Effector memory CD8-positive, alpha-beta T cell (primary cell): Measurements from ENCODE around the gene TBXAS1.

Experiments used
- ATAC-seq: fragments of 150-1000 bp; cut with Tn5 transposase; replicated peaks from 2 replicates; pipeline ENCODE4 v1.10.0; 2021; ENCODE audit warnings: mild to moderate bottlenecking, moderate library complexity
- DNase-seq, 3 experiments: peaks; one replicate each; pipeline ENCODE4 v3.0.0; 2021
- H3K27ac Mint-ChIP-seq, 2 donors: one replicate each; pipeline ENCODE4 v1.8.0; 2022; ENCODE audit warnings: mild to moderate bottlenecking in 2 of 2, mixed read lengths in 2 of 2, moderate library complexity in 2 of 2
- H3K27me3 Mint-ChIP-seq, 2 donors: one replicate each; pipeline ENCODE4 v1.8.0; 2022; ENCODE audit warnings: mixed read lengths in 2 of 2
- H3K36me3 Mint-ChIP-seq: one replicate; pipeline ENCODE4 v1.8.0; 2022; ENCODE audit warnings: mild to moderate bottlenecking, moderate library complexity, mixed read lengths; ENCODE audit not compliant: insufficient read depth
- H3K4me1 Mint-ChIP-seq, 2 donors: one replicate each; pipeline ENCODE4 v1.8.0; 2022; ENCODE audit warnings: low read depth in 2 of 2, mixed read lengths in 2 of 2
- H3K4me3 Mint-ChIP-seq, 2 donors: one replicate each; pipeline ENCODE4 v1.8.0; 2022; ENCODE audit warnings: mild to moderate bottlenecking in 2 of 2, mixed read lengths in 2 of 2, moderate library complexity in 2 of 2
- H3K9me3 Mint-ChIP-seq, 2 donors: one replicate each; pipeline ENCODE4 v1.8.0; 2022; ENCODE audit warnings: mixed read lengths in 2 of 2

The TBXAS1 gene

DNA sequence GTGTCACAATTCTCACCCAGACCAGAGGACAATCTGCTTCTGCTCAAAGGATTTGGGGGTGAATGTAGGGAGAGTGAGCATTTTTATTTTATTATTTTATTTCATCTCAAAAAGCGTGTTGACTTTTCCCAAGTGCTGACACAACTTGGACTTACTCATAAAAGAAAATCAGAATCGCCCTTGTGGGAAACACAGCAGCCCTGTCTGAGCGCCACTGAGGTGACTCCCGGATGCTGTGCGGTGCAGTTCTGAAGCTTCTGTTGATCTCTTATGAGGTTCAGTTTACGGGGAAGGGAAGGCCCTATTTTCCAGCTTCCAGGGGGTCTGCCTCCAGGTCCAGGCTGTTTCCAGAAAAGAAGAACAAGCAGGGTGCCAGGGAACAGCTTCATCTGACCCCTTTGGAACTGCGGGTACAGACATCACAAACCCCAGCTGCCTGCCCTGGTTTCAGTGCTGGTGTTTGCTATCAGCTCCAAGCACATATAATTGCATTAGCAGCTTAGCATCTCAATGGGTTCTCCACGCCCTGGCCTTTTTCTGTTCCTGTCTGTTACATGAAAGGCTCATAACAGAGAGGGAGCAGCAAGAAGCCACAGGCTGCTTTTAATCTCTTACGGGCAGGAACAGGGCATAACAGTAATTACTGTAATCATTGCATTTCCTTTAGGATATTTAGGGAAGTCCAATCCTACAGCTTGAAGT lies 181.3 kb downstream of the TBXAS1 start:
- ATAC-seq (no peak), DNase-seq (no peak)
- Mint-ChIP-seq H3K27ac (no peak overlapping the region), H3K36me3 (no peaks in the 10 kb centered on the region), H3K27me3 (peaks cover 0 to 17% of the 10 kb centered on the region in 2 donors), H3K4me1 (peaks cover 0 to 2% of the 10 kb centered on the region in 2 donors), H3K9me3 (no peaks in the 10 kb centered on the region), H3K4me3 (no peak overlapping the region)

DNA sequence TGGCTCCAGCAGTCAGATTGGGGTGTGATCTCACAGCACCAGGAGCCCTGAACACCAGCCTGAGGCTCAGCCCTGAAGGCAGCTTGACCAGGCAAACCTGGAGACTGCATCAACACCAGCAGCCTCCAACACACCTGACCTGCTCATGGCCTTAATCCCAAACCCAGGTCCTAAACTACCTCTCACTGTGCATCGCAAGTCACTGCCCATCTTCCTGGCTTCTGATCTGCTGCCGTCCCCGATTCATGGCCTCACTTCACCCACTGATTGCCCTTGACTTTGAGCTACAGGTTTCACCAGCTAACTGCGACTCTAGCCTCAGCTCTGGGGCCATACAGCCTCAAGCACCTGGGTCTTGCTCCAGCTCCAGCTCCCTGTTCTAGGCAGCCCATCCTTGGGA lies 184.6 kb downstream of the TBXAS1 start:
- Mint-ChIP-seq H3K27ac (no peak overlapping the region), H3K27me3 (peaks cover 0 to 10% of the 10 kb centered on the region in 2 donors), H3K9me3 (no peaks in the 10 kb centered on the region), H3K4me3 (no peak overlapping the region), H3K36me3 (no peaks in the 10 kb centered on the region), H3K4me1 (peaks cover 0 to 3% of the 10 kb centered on the region in 2 donors)
- ATAC-seq = no peak
- DNase-seq = no peak

DNA sequence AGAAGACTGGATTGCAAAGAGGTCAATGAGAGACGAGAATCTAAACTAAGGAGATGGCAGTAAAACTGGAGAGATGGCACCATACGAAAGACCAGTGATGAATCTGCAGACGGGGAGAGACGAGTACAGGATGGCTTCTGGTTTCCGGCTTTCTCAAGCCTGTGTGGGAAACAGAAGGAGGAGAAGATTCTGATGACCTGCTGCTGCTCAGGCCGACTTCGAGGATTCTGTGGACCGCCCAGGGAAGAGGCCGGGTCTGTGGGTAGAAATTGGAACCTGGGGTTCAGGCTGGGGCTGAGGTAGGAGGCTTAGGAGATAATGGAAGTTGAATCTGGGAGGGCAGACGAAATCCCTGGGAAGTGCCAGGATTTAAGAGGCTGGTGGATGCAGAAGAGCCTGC lies 185.1 kb downstream of the TBXAS1 start:
- ATAC-seq = no peak
- DNase-seq = no peak
- H3K4me3 Mint-ChIP-seq = no peak overlapping the region
- H3K9me3 Mint-ChIP-seq = no peaks in the 10 kb centered on the region
- H3K27me3 Mint-ChIP-seq = peaks cover 0 to 10% of the 10 kb centered on the region in 2 donors
- peaks cover 0 to 6% of the 10 kb centered on the region in 2 donors for H3K4me1 Mint-ChIP-seq
- H3K27ac Mint-ChIP-seq = no peak overlapping the region
- H3K36me3 Mint-ChIP-seq = peaks cover 2% of the 10 kb centered on the region

DNA sequence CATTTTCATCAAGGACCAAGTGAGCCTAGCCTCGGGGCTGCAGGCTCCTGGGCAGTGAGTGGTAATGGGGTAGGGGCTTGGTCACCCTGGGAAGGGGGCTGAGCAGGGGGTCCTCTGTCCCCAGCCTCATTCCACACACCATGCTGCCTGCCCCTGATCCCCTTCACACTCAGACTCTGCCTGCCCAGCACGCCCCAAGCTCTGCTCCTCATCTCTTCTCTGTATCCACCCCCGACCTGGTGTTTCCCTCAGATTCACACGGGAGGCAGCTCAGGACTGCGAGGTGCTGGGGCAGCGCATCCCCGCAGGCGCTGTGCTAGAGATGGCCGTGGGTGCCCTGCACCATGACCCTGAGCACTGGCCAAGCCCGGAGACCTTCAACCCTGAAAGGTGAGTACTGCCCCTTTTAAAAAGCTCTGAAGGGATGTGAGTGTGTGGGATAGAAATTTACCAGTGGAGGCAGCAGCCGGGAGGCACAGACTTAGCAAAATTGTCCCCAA lies 186.5 kb downstream of the TBXAS1 start:
- DNase-seq (no peak), ATAC-seq (no peak)
- no peak overlapping the region for H3K4me3 Mint-ChIP-seq
- no peaks in the 10 kb centered on the region for H3K9me3 Mint-ChIP-seq
- H3K27me3 Mint-ChIP-seq = peaks cover 0 to 10% of the 10 kb centered on the region in 2 donors
- H3K36me3 Mint-ChIP-seq = peaks cover 2% of the 10 kb centered on the region
- H3K4me1 Mint-ChIP-seq = peaks cover 0 to 8% of the 10 kb centered on the region in 2 donors
- H3K27ac Mint-ChIP-seq = peak overlapping the region in 1 of 2 donors; percentile 77

DNA sequence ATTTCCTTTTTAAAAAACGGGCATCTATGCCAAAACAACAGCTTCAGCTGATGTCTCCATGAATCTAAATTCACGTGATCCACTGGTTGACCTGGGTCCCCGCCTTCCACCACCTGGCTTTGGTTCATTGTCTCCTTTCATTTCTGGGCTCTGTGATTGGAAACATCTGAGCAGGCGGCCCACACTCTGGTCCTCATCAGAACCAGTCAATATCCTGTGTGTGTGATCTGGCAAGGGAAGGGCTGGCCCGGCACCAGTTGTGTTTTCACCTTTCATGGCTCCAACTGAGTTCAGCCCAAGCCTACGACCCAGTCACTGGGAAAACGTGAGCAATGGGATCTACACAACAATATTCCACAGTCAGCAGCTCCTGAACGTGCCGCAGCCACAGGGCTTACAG lies 187.5 kb downstream of the TBXAS1 start:
- Mint-ChIP-seq H3K27me3 (peaks cover 0 to 6% of the 10 kb centered on the region in 2 donors), H3K27ac (no peak overlapping the region), H3K9me3 (no peaks in the 10 kb centered on the region), H3K36me3 (peaks cover 2% of the 10 kb centered on the region), H3K4me1 (peaks cover under 1 to 8% of the 10 kb centered on the region in 2 donors), H3K4me3 (no peak overlapping the region)
- DNase-seq = no peak
- no peak for ATAC-seq

DNA sequence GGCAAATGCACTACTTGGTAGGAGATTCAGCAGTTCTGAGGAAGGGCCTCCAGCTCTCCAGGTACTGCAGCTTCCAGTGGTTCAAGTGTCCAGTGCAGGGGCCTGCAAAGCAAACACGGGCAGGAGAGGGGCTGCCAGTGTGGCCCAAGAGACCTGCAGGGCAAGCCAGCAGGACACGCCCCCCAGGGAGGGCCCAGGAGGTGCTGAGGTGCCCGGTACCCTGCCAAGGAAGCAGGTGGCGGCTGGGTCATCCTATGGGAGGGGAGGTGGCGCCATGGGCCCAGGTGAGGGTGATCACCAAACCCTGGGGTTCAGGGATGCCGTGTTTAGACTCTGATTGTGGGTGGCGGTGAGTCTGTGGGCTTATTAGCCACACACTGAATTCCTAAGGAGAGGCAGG lies 188.0 kb downstream of the TBXAS1 start:
- no peaks in the 10 kb centered on the region for H3K9me3 Mint-ChIP-seq
- ATAC-seq = no peak
- H3K4me1 Mint-ChIP-seq = peaks cover 3 to 9% of the 10 kb centered on the region in 2 donors
- peaks cover 2% of the 10 kb centered on the region for H3K36me3 Mint-ChIP-seq
- H3K27ac Mint-ChIP-seq = no peak overlapping the region
- H3K27me3 Mint-ChIP-seq = peaks cover 0 to 1% of the 10 kb centered on the region in 2 donors
- no peak for DNase-seq
- no peak overlapping the region for H3K4me3 Mint-ChIP-seq

DNA sequence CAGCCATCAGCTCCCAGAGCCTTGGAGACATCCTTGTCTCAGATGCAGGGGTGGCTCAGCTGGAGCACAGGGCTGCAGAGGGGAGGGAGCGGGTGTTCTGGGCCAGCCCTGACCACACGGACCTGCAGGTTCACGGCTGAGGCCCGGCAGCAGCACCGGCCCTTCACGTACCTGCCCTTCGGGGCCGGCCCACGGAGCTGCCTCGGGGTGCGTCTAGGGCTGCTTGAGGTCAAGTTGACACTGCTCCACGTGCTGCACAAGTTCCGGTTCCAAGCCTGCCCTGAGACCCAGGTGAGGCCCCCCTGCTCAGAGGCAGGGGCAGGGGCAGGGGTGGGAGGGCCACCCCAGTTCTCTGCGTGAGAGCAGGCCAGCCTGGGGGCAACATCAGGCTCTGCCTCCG lies 188.5 kb downstream of the TBXAS1 start:
- Mint-ChIP-seq H3K27me3 (no peaks in the 10 kb centered on the region), H3K4me1 (peaks cover 3 to 12% of the 10 kb centered on the region in 2 donors), H3K9me3 (no peaks in the 10 kb centered on the region), H3K27ac (no peak overlapping the region), H3K4me3 (no peak overlapping the region), H3K36me3 (peaks cover 2% of the 10 kb centered on the region)
- DNase-seq = no peak
- no peak for ATAC-seq

DNA sequence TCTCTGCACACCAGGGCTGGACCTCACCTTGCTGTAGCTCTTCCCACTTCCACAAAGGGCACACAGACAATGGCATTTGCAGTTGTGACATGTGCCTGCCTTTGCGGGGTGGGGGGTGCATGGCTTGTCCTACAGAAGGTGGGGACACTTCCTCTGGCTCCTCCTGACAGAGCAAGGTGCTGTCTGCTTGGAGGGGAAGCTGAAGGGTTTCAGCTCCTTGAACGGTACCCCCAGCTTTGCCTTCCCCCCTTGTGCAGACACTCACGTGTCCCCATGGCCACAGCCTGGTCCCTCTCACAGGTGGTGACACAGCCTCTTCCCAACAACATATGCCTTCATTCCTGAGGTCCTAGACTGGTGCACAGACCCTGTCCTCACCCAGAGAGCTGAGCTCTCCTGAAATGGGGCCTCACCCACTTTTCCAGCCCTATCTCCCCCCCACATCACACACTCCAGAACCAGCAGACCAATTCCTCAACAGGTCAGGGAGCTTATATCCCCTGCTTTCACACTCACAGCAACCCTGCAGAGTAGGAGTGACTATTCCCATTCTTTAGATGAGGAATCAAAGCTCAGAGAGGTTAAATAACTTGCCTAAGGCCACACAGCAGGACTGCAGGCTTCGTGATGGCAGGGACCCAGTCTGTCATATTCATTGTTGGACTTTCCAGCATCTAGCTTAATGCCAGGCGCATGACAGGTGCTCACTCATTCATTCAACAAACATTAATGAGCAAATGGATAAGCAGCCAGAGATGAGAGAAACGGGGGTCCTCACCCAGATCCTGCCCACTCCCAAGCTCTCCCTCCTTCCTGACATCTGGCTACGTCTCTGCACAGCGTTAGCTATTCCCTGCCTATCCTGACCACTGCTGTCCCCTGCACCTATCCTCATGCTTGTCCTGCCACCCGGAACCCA lies 189.3 kb downstream of the TBXAS1 start:
- peaks cover 8% of the 10 kb centered on the region for H3K36me3 Mint-ChIP-seq
- ATAC-seq (no peak), DNase-seq (no peak)
- H3K9me3 Mint-ChIP-seq = no peaks in the 10 kb centered on the region
- H3K27me3 Mint-ChIP-seq = no peaks in the 10 kb centered on the region
- H3K4me3 Mint-ChIP-seq = no peak overlapping the region
- H3K4me1 Mint-ChIP-seq = peaks cover 3 to 12% of the 10 kb centered on the region in 2 donors
- peak overlapping the region in 1 of 2 donors; percentile 11 for H3K27ac Mint-ChIP-seq

DNA sequence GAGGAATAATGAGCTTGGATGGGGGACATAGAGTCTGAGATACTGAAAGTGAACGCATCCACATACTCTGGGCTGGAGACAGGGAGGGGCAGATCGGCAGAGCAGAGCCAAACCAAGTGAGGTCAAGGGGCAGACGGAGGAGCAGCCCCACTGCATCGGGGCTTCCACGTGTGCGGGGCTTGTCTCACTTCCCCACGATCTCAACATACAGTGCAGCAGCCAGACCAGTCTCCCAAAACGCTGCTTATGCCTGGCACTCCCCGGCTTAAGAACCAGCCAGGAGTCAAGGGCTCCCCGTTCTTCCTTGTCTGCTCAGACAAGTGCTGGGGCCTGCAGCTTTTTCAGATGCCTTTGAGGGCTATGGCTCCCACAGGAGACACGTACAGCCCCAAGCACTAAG lies 190.1 kb downstream of the TBXAS1 start:
- DNase-seq (no peak), ATAC-seq (no peak)
- H3K27me3 Mint-ChIP-seq = no peaks in the 10 kb centered on the region
- no peak overlapping the region for H3K4me3 Mint-ChIP-seq
- no peaks in the 10 kb centered on the region for H3K9me3 Mint-ChIP-seq
- H3K4me1 Mint-ChIP-seq = peaks cover 3 to 11% of the 10 kb centered on the region in 2 donors
- peaks cover 16% of the 10 kb centered on the region for H3K36me3 Mint-ChIP-seq
- peak overlapping the region in 1 of 2 donors; percentile 11 for H3K27ac Mint-ChIP-seq

DNA sequence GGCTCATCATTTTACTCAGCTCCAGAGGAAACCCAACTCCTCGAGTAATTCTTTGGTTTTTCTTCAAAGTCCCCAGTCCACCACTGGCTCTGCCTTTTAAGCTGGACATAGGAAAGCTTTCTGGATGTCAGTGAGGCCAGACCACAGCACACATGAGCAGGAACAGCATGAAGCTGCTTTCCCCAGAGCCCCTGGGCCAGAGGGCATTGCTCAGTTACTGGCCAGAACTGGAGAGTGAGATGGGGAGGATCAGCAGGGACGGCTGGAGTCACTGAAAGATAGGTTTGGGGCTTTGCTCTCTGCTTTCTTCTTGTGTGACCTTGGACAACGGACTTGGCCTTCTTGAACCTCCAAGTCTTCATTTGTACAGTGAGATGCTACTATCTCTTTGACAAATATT lies 190.5 kb downstream of the TBXAS1 start:
- Mint-ChIP-seq H3K4me3 (no peak overlapping the region), H3K27ac (peak overlapping the region in 1 of 2 donors; percentile 13), H3K36me3 (peaks cover 20% of the 10 kb centered on the region), H3K27me3 (no peaks in the 10 kb centered on the region), H3K4me1 (peaks cover 3 to 11% of the 10 kb centered on the region in 2 donors), H3K9me3 (no peaks in the 10 kb centered on the region)
- DNase-seq = no peak
- ATAC-seq = no peak

DNA sequence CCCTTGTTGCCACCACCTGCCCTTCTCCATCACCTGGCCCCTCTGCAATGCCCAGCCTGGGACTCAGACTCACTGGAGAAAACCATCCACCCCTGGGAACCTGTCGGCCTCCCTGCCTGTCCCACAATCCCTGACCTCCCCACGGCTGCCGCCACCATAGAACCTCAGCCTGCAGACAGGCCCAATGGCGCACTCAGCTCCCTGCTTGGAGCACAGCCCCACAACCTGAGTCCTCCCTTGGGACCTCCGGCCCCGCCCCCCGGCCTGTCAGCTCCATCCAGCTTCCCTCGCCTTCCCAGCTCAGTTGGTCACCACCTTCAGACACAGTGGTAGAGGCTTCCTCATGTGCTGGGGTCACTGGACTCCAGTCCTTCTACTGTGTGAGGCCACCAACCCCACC lies 192.5 kb downstream of the TBXAS1 start:
- Mint-ChIP-seq H3K36me3 (peaks cover 32% of the 10 kb centered on the region), H3K27me3 (no peaks in the 10 kb centered on the region), H3K9me3 (no peaks in the 10 kb centered on the region), H3K4me3 (no peak overlapping the region), H3K27ac (peak overlapping the region; percentile 70 to 77), H3K4me1 (peaks cover 3 to 11% of the 10 kb centered on the region in 2 donors)
- ATAC-seq = no peak
- no peak for DNase-seq

DNA sequence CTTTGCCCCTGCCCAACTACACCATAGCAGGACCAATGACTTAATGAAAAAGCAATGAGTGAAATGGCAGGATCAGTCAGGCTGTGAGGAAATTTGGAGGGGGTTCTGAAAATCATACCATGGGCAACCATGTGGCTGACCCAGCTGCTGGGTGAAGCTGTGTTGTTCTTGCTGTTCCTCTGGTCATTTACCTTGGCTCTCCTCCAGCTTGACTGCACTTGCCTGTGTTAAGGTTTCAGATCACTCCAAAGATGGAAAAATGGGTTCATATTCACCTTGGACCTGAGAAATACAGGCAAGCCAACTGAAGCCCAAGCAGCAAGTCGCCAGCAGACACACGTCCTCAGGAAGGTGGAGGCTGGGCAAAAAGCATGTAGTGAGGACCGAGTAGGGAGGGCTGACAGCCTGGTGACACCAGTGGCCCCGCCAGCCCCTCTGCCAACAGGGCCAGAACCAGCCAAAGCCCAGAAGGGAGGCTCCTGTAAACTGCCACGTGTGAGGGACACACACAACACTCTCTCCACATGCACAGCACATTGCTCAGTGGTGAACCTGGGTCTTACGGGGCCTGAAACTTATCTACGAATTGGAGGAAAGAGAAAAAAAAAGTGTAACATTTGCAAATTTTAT lies 193.6 kb downstream of the TBXAS1 start:
- no peak for DNase-seq
- Mint-ChIP-seq H3K4me3 (no peak overlapping the region), H3K4me1 (peaks cover 3 to 11% of the 10 kb centered on the region in 2 donors), H3K27ac (peak overlapping the region; percentile 70 to 77), H3K9me3 (no peaks in the 10 kb centered on the region), H3K36me3 (peaks cover 37% of the 10 kb centered on the region), H3K27me3 (no peaks in the 10 kb centered on the region)
- no peak for ATAC-seq

DNA sequence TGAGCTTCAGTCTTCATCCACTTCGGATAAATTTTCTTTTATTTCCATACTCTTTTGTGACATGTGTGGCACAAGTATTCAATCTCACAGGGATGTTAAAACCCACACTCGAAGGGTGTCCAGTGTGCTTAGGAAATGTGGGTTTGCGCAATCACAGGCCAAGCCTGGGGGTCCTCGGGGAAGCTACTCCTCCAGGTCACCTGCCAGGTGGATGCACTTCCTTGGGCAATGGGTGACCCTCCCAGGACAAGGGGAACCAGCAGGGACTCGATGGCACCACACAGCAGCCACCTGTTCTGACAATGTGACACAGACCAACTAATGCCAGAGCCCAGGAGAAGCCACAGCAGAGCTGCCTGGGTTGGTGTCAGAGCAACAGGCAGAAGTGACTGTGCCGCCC lies 194.7 kb downstream of the TBXAS1 start:
- H3K27ac Mint-ChIP-seq = peak overlapping the region in 1 of 2 donors; percentile 3
- H3K9me3 Mint-ChIP-seq = no peaks in the 10 kb centered on the region
- H3K4me3 Mint-ChIP-seq = no peak overlapping the region
- no peak for ATAC-seq
- peaks cover 3 to 11% of the 10 kb centered on the region in 2 donors for H3K4me1 Mint-ChIP-seq
- no peak for DNase-seq
- no peaks in the 10 kb centered on the region for H3K27me3 Mint-ChIP-seq
- H3K36me3 Mint-ChIP-seq = peaks cover 45% of the 10 kb centered on the region
